Activated T-cell treated with anti-CD3 and anti-CD28 coated beads, Interleukin-2, amount 50 U/mL, for 4 hours (primary cell): ENCODE results near the gene DLGAP4. TPM values are rescaled to one million over a fixed set of nuclear protein-coding genes. Genes with fewer than 3 reads are reported as not detected.

Experiments
- ATAC-seq, 2 donors: fragments of 200-7000 bp; cut with Tn5 transposase; one replicate each; pipeline ENCODE4 v1.10.0; 2021
- DNase-seq: peaks from one replicate; pipeline ENCODE4 v3.0.0-alpha.2; 2020
- H3K27me3 Mint-ChIP-seq: one replicate; pipeline ENCODE4 v1.8.0; 2021; ENCODE audit warnings: low read depth, mixed read lengths
- H3K36me3 Mint-ChIP-seq: one replicate; pipeline ENCODE4 v1.8.0; 2022; ENCODE audit warnings: mixed read lengths; ENCODE audit not compliant: insufficient read depth
- H3K4me1 Mint-ChIP-seq: one replicate; pipeline ENCODE4 v1.8.0; 2021; ENCODE audit warnings: low read depth, mixed read lengths
- H3K4me3 Mint-ChIP-seq: one replicate; pipeline ENCODE4 v1.8.0; 2021; ENCODE audit warnings: mild to moderate bottlenecking, moderate library complexity, mixed read lengths
- H3K9me3 Mint-ChIP-seq: one replicate; pipeline ENCODE4 v1.8.0; 2021; ENCODE audit warnings: mixed read lengths
- total RNA-seq, 3 donors: library from RNA; stranded (reverse); gene quantifications; one replicate each; pipeline ENCODE4 v1.2.1, GENCODE V29; 2021

Gene DLGAP4
- total RNA-seq, 3 donors from 2014 or later, result 11.6 to 18.4 (median 12.3) TPM

GRCh38 chr20:36298061-36298460 is 8.1 kb upstream of the DLGAP4 start:
- Mint-ChIP-seq H3K4me3 (no peak overlapping the region), H3K27me3 (peaks cover 66% of the 10 kb centered on the region), H3K36me3 (no peaks in the 10 kb centered on the region), H3K9me3 (no peaks in the 10 kb centered on the region), H3K4me1 (no peaks in the 10 kb centered on the region)
- DNase-seq, result no peak
- ATAC-seq, result no peak

GRCh38 chr20:36298795-36299339 is 7.3 kb upstream of the DLGAP4 start:
- Mint-ChIP-seq H3K27me3 (peaks cover 72% of the 10 kb centered on the region), H3K36me3 (no peaks in the 10 kb centered on the region), H3K9me3 (no peaks in the 10 kb centered on the region), H3K4me3 (no peak overlapping the region), H3K4me1 (no peaks in the 10 kb centered on the region)
- ATAC-seq (no peak), DNase-seq (no peak)

- Mint-ChIP-seq H3K4me1 (no peaks in the 10 kb centered on the region), H3K9me3 (no peaks in the 10 kb centered on the region), H3K36me3 (no peaks in the 10 kb centered on the region), H3K27me3 (peaks cover 76% of the 10 kb centered on the region), H3K4me3 (no peak overlapping the region)
- no peak for ATAC-seq
- DNase-seq, result no peak
These were observed 6.7 kb upstream of the DLGAP4 start for GRCh38 chr20:36299459-36299858.

GRCh38 chr20:36301359-36302119 is 4.6 kb upstream of the DLGAP4 start:
- DNase-seq, result no peak

DNA sequence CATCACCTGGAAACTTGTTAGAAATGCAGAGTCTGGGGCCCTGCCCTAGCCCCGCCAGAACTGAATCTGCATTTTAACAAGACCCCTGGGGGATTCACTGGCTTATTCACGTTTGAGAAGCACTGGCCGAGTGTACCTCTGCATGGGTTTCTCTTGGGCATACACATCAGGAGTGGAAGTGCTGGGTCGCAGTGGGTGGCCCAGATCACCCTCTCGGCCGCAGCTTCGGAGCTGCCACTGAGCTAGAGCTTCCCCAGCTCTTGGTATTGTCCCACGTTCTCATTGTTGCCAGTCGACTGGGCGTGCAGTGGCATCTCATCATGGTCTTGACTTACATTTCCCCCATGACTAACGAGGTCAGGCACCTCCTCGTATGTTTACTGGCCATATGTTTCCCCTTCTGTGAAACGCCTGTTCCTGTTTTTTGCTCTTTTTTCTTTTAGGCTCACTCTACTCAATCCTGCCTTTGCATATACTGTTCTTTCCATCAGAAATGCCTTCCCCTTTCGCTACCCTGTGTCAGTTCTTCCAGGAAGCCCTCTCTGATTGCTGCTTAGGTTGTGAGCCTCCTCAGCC is 3.0 kb upstream of the DLGAP4 start:
- no peaks in the 10 kb centered on the region for H3K9me3 Mint-ChIP-seq
- ATAC-seq (no peak), DNase-seq (no peak)
- no peak overlapping the region for H3K4me3 Mint-ChIP-seq
- H3K36me3 Mint-ChIP-seq, result no peaks in the 10 kb centered on the region
- peaks cover 69% of the 10 kb centered on the region for H3K27me3 Mint-ChIP-seq
- H3K4me1 Mint-ChIP-seq, result peaks cover 4% of the 10 kb centered on the region

More at GRCh38 chr20:36301359-36302119, 4.6 kb upstream of the DLGAP4 start:
- Mint-ChIP-seq H3K4me3 (no peak overlapping the region), H3K9me3 (no peaks in the 10 kb centered on the region), H3K27me3 (peaks cover 75% of the 10 kb centered on the region), H3K4me1 (peaks cover 2% of the 10 kb centered on the region), H3K36me3 (no peaks in the 10 kb centered on the region)
- ATAC-seq, result no peak

- H3K27me3 Mint-ChIP-seq, result peaks cover 70% of the 10 kb centered on the region
- no peak overlapping the region for H3K4me3 Mint-ChIP-seq
- H3K4me1 Mint-ChIP-seq, result peaks cover 4% of the 10 kb centered on the region
- H3K36me3 Mint-ChIP-seq, result no peaks in the 10 kb centered on the region
- ATAC-seq (no peak), DNase-seq (no peak)
- H3K9me3 Mint-ChIP-seq, result no peaks in the 10 kb centered on the region
These were observed 2.3 kb upstream of the DLGAP4 start for GRCh38 chr20:36303831-36304230.

DNA sequence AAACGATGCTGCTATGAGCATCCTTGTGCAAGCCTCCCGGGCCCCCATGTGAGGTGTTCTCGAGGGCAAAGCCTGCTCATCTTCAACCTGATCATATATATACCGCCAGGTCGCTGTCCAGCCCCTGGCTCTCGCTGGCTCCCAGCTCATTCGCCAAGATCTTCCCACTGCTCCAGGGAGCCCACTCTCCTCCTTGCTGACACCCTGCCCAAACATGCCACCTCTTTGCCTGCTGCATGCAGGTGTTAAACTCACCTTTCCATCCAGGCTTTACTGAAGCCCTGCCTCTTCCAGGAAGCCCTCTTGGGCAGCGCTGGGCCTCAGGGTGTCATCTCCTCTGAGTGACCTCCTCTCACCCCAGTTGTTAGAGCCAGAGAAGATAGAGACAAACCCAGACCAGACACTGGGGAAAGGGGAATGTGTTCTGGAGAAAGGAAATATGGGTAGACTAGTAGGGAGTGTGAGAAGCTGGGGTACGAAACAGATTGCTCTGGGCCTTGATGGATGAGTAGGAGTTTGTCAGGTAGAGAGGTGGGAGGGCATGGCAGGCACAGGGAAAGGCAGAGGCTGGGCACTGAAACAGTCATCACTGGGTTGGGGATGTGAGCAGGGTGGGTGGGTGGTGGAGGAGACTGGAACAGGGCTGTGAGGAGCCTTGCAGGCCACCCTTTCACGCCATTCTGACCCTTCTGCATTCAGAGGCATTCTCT is 1.2 kb upstream of the DLGAP4 start:
- DNase-seq (no peak), ATAC-seq (no peak)
- no peaks in the 10 kb centered on the region for H3K36me3 Mint-ChIP-seq
- peaks cover 69% of the 10 kb centered on the region for H3K27me3 Mint-ChIP-seq
- H3K9me3 Mint-ChIP-seq, result no peaks in the 10 kb centered on the region
- H3K4me1 Mint-ChIP-seq, result peaks cover 4% of the 10 kb centered on the region
- peak overlapping the region; percentile 9 for H3K4me3 Mint-ChIP-seq

- DNase-seq (no peak), ATAC-seq (no peak)
- Mint-ChIP-seq H3K36me3 (no peaks in the 10 kb centered on the region), H3K4me3 (peak overlapping the region; percentile 37), H3K9me3 (no peaks in the 10 kb centered on the region), H3K27me3 (peaks cover 69% of the 10 kb centered on the region), H3K4me1 (peaks cover 4% of the 10 kb centered on the region)
These were observed 643 bp downstream of the DLGAP4 start for GRCh38 chr20:36306553-36307411.

DNA sequence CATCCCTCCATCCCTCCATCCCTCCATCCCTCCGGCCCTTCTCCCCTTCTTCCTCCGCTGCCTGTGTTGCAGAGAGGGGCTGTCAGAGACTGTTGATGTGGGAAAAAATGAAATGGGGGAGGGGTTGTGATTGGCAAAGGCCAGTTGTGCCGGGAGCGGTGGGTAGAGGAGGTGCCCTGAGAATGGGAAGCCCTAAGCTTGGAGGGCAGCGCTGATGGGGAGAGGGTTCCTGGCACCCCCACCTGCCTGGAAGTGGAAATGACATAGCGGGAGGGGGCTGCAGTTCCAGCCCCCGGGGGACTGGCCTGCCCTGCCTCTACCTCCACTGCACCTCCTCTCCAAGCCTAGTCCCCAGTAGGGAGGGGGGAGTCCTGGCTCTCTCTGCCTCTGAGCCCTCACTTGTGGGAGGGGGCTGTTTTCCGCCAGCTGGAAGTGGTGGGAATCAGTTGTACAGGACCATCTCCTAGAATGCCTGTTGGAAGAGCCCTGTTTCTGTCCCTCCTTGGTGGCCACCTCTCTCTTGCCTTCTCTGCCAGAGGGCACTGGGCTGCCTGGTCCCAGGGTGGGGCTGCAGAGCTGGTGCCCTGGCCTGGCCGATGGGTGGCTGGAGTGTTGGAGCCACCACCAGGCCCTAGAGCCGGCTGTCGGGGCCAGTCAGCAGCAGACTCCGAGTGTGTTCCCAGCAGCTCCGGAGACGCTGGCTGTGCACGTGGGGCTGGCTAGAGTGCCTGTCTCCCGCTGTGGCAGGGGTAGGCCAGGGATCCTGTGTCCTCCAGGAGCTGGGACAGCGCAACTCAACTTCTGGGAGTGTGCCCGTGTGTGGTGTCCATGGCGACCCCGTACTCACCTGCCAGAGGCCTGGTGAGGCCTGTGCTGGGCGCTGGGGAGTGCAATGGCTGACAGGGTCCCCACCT is 1.5 kb downstream of the DLGAP4 start:
- Mint-ChIP-seq H3K9me3 (no peaks in the 10 kb centered on the region), H3K4me3 (no peak overlapping the region), H3K4me1 (peaks cover 4% of the 10 kb centered on the region), H3K36me3 (no peaks in the 10 kb centered on the region), H3K27me3 (peaks cover 69% of the 10 kb centered on the region)
- DNase-seq (no peak), ATAC-seq (no peak)

- H3K36me3 Mint-ChIP-seq, result no peaks in the 10 kb centered on the region
- peaks cover 69% of the 10 kb centered on the region for H3K27me3 Mint-ChIP-seq
- no peaks in the 10 kb centered on the region for H3K9me3 Mint-ChIP-seq
- peak overlapping the region; percentile 23 for H3K4me3 Mint-ChIP-seq
- DNase-seq (no peak), ATAC-seq (no peak)
- H3K4me1 Mint-ChIP-seq, result peaks cover 4% of the 10 kb centered on the region
These were observed 2.2 kb downstream of the DLGAP4 start for GRCh38 chr20:36308353-36308752.

- Mint-ChIP-seq H3K36me3 (no peaks in the 10 kb centered on the region), H3K9me3 (no peaks in the 10 kb centered on the region), H3K4me3 (no peak overlapping the region), H3K27me3 (peaks cover 65% of the 10 kb centered on the region), H3K4me1 (peaks cover 4% of the 10 kb centered on the region)
- ATAC-seq (no peak), DNase-seq (no peak)
These were observed 2.8 kb downstream of the DLGAP4 start for GRCh38 chr20:36308986-36309385.

GRCh38 chr20:36309643-36310042 is 3.5 kb downstream of the DLGAP4 start:
- peaks cover 4% of the 10 kb centered on the region for H3K4me1 Mint-ChIP-seq
- H3K4me3 Mint-ChIP-seq, result no peak overlapping the region
- no peaks in the 10 kb centered on the region for H3K36me3 Mint-ChIP-seq
- DNase-seq, result no peak
- H3K9me3 Mint-ChIP-seq, result no peaks in the 10 kb centered on the region
- no peak for ATAC-seq
- H3K27me3 Mint-ChIP-seq, result peaks cover 61% of the 10 kb centered on the region
